A549 (cell line): ENCODE measurements around the gene ANKRD13A.

ENCODE experiments used
- CTCF ChIP-seq: fragments of >200 bp; sonication (Bioruptor Twin); formaldehyde crosslinking; IDR thresholded peaks from 3 replicates; pipeline ENCODE4 v1.5.1; 2016
- EHMT2 ChIP-seq: fragments of 200-600 bp; sonication (generic); IDR thresholded peaks from 2 replicates; pipeline ENCODE4 v1.6.1; 2016; ENCODE audit warnings: antibody characterized with exemption, low read depth, mild to moderate bottlenecking, moderate library complexity
- ELK1 ChIP-seq: fragments of 150-350 bp; IDR thresholded peaks from 2 replicates; pipeline ENCODE4 v1.6.1; 2014; ENCODE audit warnings: low read depth, mild to moderate bottlenecking, low read length
- FOSL2 ChIP-seq, 2 experiments: fragments of 450-650 bp in 1 of 2; fragments of >200 bp in 1 of 2; sonication (Bioruptor Twin) in 1 of 2; formaldehyde crosslinking; IDR thresholded peaks; 2 replicates each; pipeline versions ENCODE4 v1.5.0 to v1.6.1; 2016 to 2020; ENCODE audit warnings: mild to moderate bottlenecking in 1 of 2, moderate library complexity in 1 of 2
- HMGXB4 ChIP-seq: fragments of 250-450 bp; sonication (Bioruptor Pico); IDR thresholded peaks from 2 replicates; pipeline ENCODE4 v1.5.0; 2021; ENCODE audit warnings: mild to moderate bottlenecking, moderate library complexity, borderline replicate concordance
- MAX ChIP-seq: IDR thresholded peaks from 2 replicates; pipeline ENCODE4 v1.6.1; 2012
- MAZ ChIP-seq: fragments of 150-350 bp; IDR thresholded peaks from 2 replicates; pipeline ENCODE4 v1.6.1; 2014; ENCODE audit warnings: antibody characterized with exemption, low read depth, low read length, borderline replicate concordance
- MYC ChIP-seq: IDR thresholded peaks from 2 replicates; pipeline ENCODE4 v1.6.1; 2012; ENCODE audit warnings: mild to moderate bottlenecking, inconsistent platforms, low read length, improper control_type of control experiment, borderline replicate concordance
- POLR2A ChIP-seq: IDR thresholded peaks from 2 replicates; pipeline ENCODE4 v1.6.1; 2012; ENCODE audit warnings: mild to moderate bottlenecking, low read length
- RAD21 ChIP-seq, 2 experiments: fragments of >200 bp in 1 of 2; sonication (Bioruptor Twin) in 1 of 2; formaldehyde crosslinking in 1 of 2; IDR thresholded peaks in 1 of 2; conservative IDR thresholded peaks in 1 of 2; 2 replicates in 1 of 2; 3 replicates in 1 of 2; pipeline ENCODE4 v1.6.1; 2012 to 2018; ENCODE audit warnings: inconsistent platforms in 1 of 2
- ZC3H11A ChIP-seq: fragments of 450-650 bp; IDR thresholded peaks from 2 replicates; pipeline ENCODE4 v1.6.1; 2014; ENCODE audit warnings: antibody characterized with exemption, mild to moderate bottlenecking

- no peak for TF ChIP-seq ZC3H11A
- no peak for TF ChIP-seq FOSL2 (IDR thresholded peaks at IDR 0.05)
- TF ChIP-seq FOSL2 (CRISPR knock-in tag; IDR thresholded peaks at IDR 0.05), result no peak
- no peak for TF ChIP-seq CTCF
- no peak for TF ChIP-seq EHMT2
- no peak for TF ChIP-seq RAD21 (conservative IDR thresholded peaks at IDR 0.05 in 1 of 2, IDR thresholded peaks at IDR 0.05 in 1 of 2)
- no peak for TF ChIP-seq MAZ
- TF ChIP-seq POLR2A, result no peak
- no peak for TF ChIP-seq MYC
- no peak for TF ChIP-seq ELK1
- no peak for TF ChIP-seq MAX
- no peak for TF ChIP-seq HMGXB4
These were observed 66.3 kb downstream of the ANKRD13A start for GRCh38 chr12:110065540-110065939.
